Skeletal muscle satellite cell (primary cell): ENCODE data around the gene SLC29A3.

Source experiments
- H3K27me3 ChIP-seq: 2 replicates; pipeline ENCODE4 v1.7.0; 2013; ENCODE audit warnings: low read length; ENCODE audit not compliant: control insufficient read depth, insufficient read depth
- H3K36me3 ChIP-seq: 2 replicates; pipeline ENCODE4 v1.7.0; 2013; ENCODE audit warnings: mild to moderate bottlenecking, control low read depth, low read length; ENCODE audit not compliant: insufficient read depth
- H3K4me1 ChIP-seq: 2 replicates; pipeline ENCODE4 v1.7.0; 2013; ENCODE audit warnings: low read length; ENCODE audit not compliant: control insufficient read depth, insufficient read depth
- H3K4me2 ChIP-seq: 2 replicates; pipeline ENCODE4 v1.7.0; 2013; ENCODE audit warnings: mild to moderate bottlenecking, low read length
- H3K4me3 ChIP-seq: 2 replicates; pipeline ENCODE4 v1.7.0; 2013; ENCODE audit warnings: low read length
- H3K9ac ChIP-seq: 2 replicates; pipeline ENCODE4 v1.7.0; 2013; ENCODE audit warnings: mild to moderate bottlenecking, low read depth, low read length, moderate library complexity
- H3K9me3 ChIP-seq: replicated peaks from 2 replicates; pipeline ENCODE4 v1.7.0; 2013; ENCODE audit warnings: mild to moderate bottlenecking, control low read depth, low read length

SLC29A3 gene

GRCh38 chr10:71367271-71367670 is 48.2 kb downstream of the SLC29A3 start:
- no peaks in the 10 kb centered on the region for H3K9me3 ChIP-seq
- peaks cover 22% of the 10 kb centered on the region for H3K4me1 ChIP-seq
- no peaks in the 10 kb centered on the region for H3K36me3 ChIP-seq
- H3K9ac ChIP-seq = no peak overlapping the region
- peaks cover 24% of the 10 kb centered on the region for H3K27me3 ChIP-seq
- no peak overlapping the region for H3K4me3 ChIP-seq
- no peak overlapping the region for H3K4me2 ChIP-seq

- Histone ChIP-seq H3K36me3 (no peaks in the 10 kb centered on the region), H3K27me3 (peaks cover 33% of the 10 kb centered on the region), H3K9me3 (no peaks in the 10 kb centered on the region), H3K4me1 (peaks cover 22% of the 10 kb centered on the region), H3K4me3 (no peak overlapping the region), H3K9ac (no peak overlapping the region), H3K4me2 (no peak overlapping the region)
These were observed 49.1 kb downstream of the SLC29A3 start for GRCh38 chr10:71368176-71368575.

GRCh38 chr10:71368643-71369042 is 49.6 kb downstream of the SLC29A3 start:
- Histone ChIP-seq H3K9ac (no peak overlapping the region), H3K4me1 (peaks cover 22% of the 10 kb centered on the region), H3K9me3 (no peaks in the 10 kb centered on the region), H3K27me3 (peaks cover 38% of the 10 kb centered on the region), H3K36me3 (no peaks in the 10 kb centered on the region), H3K4me2 (no peak overlapping the region), H3K4me3 (no peak overlapping the region)

- Histone ChIP-seq H3K27me3 (peaks cover 43% of the 10 kb centered on the region), H3K4me1 (peaks cover 14% of the 10 kb centered on the region), H3K9ac (no peak overlapping the region), H3K4me2 (no peak overlapping the region), H3K9me3 (no peaks in the 10 kb centered on the region), H3K36me3 (no peaks in the 10 kb centered on the region), H3K4me3 (no peak overlapping the region)
These were observed 50.5 kb downstream of the SLC29A3 start for GRCh38 chr10:71369602-71370001.

- H3K4me3 ChIP-seq = no peak overlapping the region
- H3K4me1 ChIP-seq = peaks cover 10% of the 10 kb centered on the region
- no peaks in the 10 kb centered on the region for H3K9me3 ChIP-seq
- H3K36me3 ChIP-seq = no peaks in the 10 kb centered on the region
- H3K27me3 ChIP-seq = peaks cover 47% of the 10 kb centered on the region
- H3K9ac ChIP-seq = no peak overlapping the region
- H3K4me2 ChIP-seq = no peak overlapping the region
These were observed 51.0 kb downstream of the SLC29A3 start for GRCh38 chr10:71370031-71370430.

- Histone ChIP-seq H3K36me3 (no peaks in the 10 kb centered on the region), H3K4me1 (peaks cover 12% of the 10 kb centered on the region), H3K4me3 (no peak overlapping the region), H3K9ac (no peak overlapping the region), H3K4me2 (no peak overlapping the region), H3K9me3 (no peaks in the 10 kb centered on the region), H3K27me3 (peaks cover 55% of the 10 kb centered on the region)
These were observed 52.7 kb downstream of the SLC29A3 start for GRCh38 chr10:71371750-71372166.

GRCh38 chr10:71372882-71373495 is 53.9 kb downstream of the SLC29A3 start:
- no peak overlapping the region for H3K9ac ChIP-seq
- H3K9me3 ChIP-seq = no peaks in the 10 kb centered on the region
- H3K4me1 ChIP-seq = peaks cover 12% of the 10 kb centered on the region
- H3K36me3 ChIP-seq = no peaks in the 10 kb centered on the region
- H3K4me3 ChIP-seq = no peak overlapping the region
- H3K27me3 ChIP-seq = peaks cover 55% of the 10 kb centered on the region
- no peak overlapping the region for H3K4me2 ChIP-seq

GRCh38 chr10:71374481-71375233 is 55.6 kb downstream of the SLC29A3 start:
- Histone ChIP-seq H3K9ac (no peak overlapping the region), H3K4me3 (no peak overlapping the region), H3K9me3 (no peaks in the 10 kb centered on the region), H3K27me3 (peaks cover 52% of the 10 kb centered on the region), H3K4me2 (no peak overlapping the region), H3K36me3 (no peaks in the 10 kb centered on the region), H3K4me1 (peaks cover 12% of the 10 kb centered on the region)

- Histone ChIP-seq H3K9ac (no peak overlapping the region), H3K9me3 (no peaks in the 10 kb centered on the region), H3K4me2 (no peak overlapping the region), H3K4me1 (peaks cover 12% of the 10 kb centered on the region), H3K4me3 (no peak overlapping the region), H3K36me3 (no peaks in the 10 kb centered on the region), H3K27me3 (peaks cover 56% of the 10 kb centered on the region)
These were observed 56.9 kb downstream of the SLC29A3 start for GRCh38 chr10:71375952-71376351.

- H3K27me3 ChIP-seq = peaks cover 38% of the 10 kb centered on the region
- no peaks in the 10 kb centered on the region for H3K36me3 ChIP-seq
- H3K4me1 ChIP-seq = peaks cover 12% of the 10 kb centered on the region
- no peak overlapping the region for H3K4me3 ChIP-seq
- H3K9me3 ChIP-seq = no peaks in the 10 kb centered on the region
- no peak overlapping the region for H3K4me2 ChIP-seq
- no peak overlapping the region for H3K9ac ChIP-seq
These were observed 59.5 kb downstream of the SLC29A3 start for GRCh38 chr10:71378336-71379117.

- no peak overlapping the region for H3K9ac ChIP-seq
- peaks cover 34% of the 10 kb centered on the region for H3K27me3 ChIP-seq
- H3K4me3 ChIP-seq = no peak overlapping the region
- H3K4me2 ChIP-seq = no peak overlapping the region
- H3K36me3 ChIP-seq = no peaks in the 10 kb centered on the region
- H3K4me1 ChIP-seq = peaks cover 12% of the 10 kb centered on the region
- no peaks in the 10 kb centered on the region for H3K9me3 ChIP-seq
These were observed 60.2 kb downstream of the SLC29A3 start for GRCh38 chr10:71379118-71379766.
